Neural progenitor cell (in vitro differentiated cells): ENCODE measurements around the gene IGBP1. TPM values are rescaled to one million over a fixed set of nuclear protein-coding genes. Genes with fewer than 3 reads are reported as not detected.

Experiments used
- DNase-seq: peaks from one replicate; pipeline ENCODE4 v3.0.0-alpha.2; 2016; ENCODE audit warnings: low spot score
- H2AFZ ChIP-seq: fragments of 200-600 bp; sonication (generic); replicated peaks from 2 replicates; pipeline ENCODE4 v1.6.1; 2016; ENCODE audit warnings: antibody characterized with exemption
- H3F3A ChIP-seq: fragments of 200-600 bp; sonication (generic); 2 replicates; pipeline ENCODE4 v1.6.1; 2016; ENCODE audit warnings: antibody characterized with exemption, low read depth
- H3K27ac ChIP-seq: fragments of 200-600 bp; sonication (generic); 2 replicates; pipeline ENCODE4 v1.5.1; 2016; ENCODE audit warnings: mild to moderate bottlenecking
- H3K27me3 ChIP-seq: fragments of 200-600 bp; sonication (generic); 2 replicates; pipeline ENCODE4 v1.6.1; 2016; ENCODE audit warnings: mild to moderate bottlenecking, moderate library complexity
- H3K36me3 ChIP-seq: fragments of 200-600 bp; sonication (generic); 2 replicates; pipeline ENCODE4 v1.5.1; 2016
- H3K4me1 ChIP-seq: fragments of 200-600 bp; sonication (generic); 2 replicates; pipeline ENCODE4 v1.6.1; 2016; ENCODE audit warnings: mixed run types
- H3K4me2 ChIP-seq: fragments of 200-600 bp; sonication (generic); 2 replicates; pipeline ENCODE4 v1.6.1; 2016
- H3K4me3 ChIP-seq: fragments of 200-600 bp; sonication (generic); 2 replicates; pipeline ENCODE4 v1.5.1; 2016
- H3K79me2 ChIP-seq: fragments of 200-600 bp; sonication (generic); 2 replicates; pipeline ENCODE4 v1.6.1; 2016; ENCODE audit warnings: low read depth
- H3K9ac ChIP-seq: fragments of 200-600 bp; sonication (generic); 2 replicates; pipeline ENCODE4 v1.6.1; 2016
- H3K9me3 ChIP-seq: fragments of 200-600 bp; sonication (generic); 2 replicates; pipeline ENCODE4 v1.5.1; 2016; ENCODE audit warnings: low read depth
- H4K20me1 ChIP-seq: fragments of 200-600 bp; sonication (generic); 2 replicates; pipeline ENCODE4 v1.6.1; 2016; ENCODE audit warnings: low read depth
- H3K27ac Mint-ChIP-seq: 3 replicates; pipeline ENCODE4 v1.8.0; 2021; ENCODE audit warnings: mixed read lengths
- H3K27me3 Mint-ChIP-seq: 2 replicates; pipeline ENCODE4 v1.8.0; 2022; ENCODE audit warnings: low read depth, mild to moderate bottlenecking, inconsistent platforms, moderate library complexity, mixed read lengths; ENCODE audit not compliant: insufficient read depth
- H3K36me3 Mint-ChIP-seq: 3 replicates; pipeline ENCODE4 v1.8.0; 2021; ENCODE audit warnings: mixed read lengths
- H3K4me1 Mint-ChIP-seq: 3 replicates; pipeline ENCODE4 v1.8.0; 2021; ENCODE audit warnings: mixed read lengths
- H3K4me3 Mint-ChIP-seq: 3 replicates; pipeline ENCODE4 v1.8.0; 2021; ENCODE audit warnings: mild to moderate bottlenecking, moderate library complexity, mixed read lengths
- H3K9me3 Mint-ChIP-seq: 3 replicates; pipeline ENCODE4 v1.8.0; 2020; ENCODE audit warnings: mixed read lengths
- EZH2 ChIP-seq: fragments of 200-600 bp; sonication (generic); IDR thresholded peaks from 2 replicates; pipeline ENCODE4 v1.6.1; 2017; ENCODE audit warnings: antibody characterized with exemption, mild to moderate bottlenecking, moderate library complexity
- EZH2phosphoT487 ChIP-seq: fragments of 200-600 bp; sonication (generic); IDR thresholded peaks from 2 replicates; pipeline ENCODE4 v1.6.1; 2017; ENCODE audit warnings: antibody characterized with exemption
- total RNA-seq: library from RNA; depleted of rRNA; stranded (reverse); fragments of >200 nt; gene quantifications from 2 replicates; pipeline ENCODE4 v1.2.3, GENCODE V29; 2015; ENCODE audit warnings: low replicate concordance
- TF ChIP-seq, protein P1 (sequence below): fragments of 200-600 bp; sonication (generic); IDR thresholded peaks from 2 replicates; pipeline ENCODE4 v1.5.1; 2017; ENCODE audit warnings: antibody characterized with exemption, mild to moderate bottlenecking

The IGBP1 gene
- total RNA-seq, 1 donor from 2014 or later, result 54.0 TPM

DNA sequence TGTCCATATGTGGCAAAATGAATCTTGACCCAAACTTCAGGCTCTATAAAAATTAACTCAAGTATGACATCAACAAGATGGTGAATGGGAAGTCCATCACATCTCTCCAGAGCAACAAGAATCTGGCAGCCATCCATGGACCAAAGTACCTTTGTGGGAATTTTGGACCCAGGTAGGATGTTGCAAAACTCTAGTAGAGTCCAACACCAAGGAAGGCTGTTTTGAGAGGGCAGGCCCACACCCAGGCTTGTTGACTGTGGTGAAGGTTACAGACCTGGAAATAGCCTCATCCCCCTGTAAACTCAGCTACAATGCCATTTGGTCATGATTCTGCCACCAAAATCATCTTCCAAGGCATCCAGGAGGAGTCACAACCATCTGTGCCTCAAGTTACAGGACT lies 57.0 kb downstream of the IGBP1 start:
- Histone ChIP-seq H3K79me2 (no peaks in the 10 kb centered on the region), H3K4me2 (no peak overlapping the region), H3K36me3 (no peaks in the 10 kb centered on the region), H3K4me1 (no peaks in the 10 kb centered on the region), H3K4me3 (no peak overlapping the region), H3F3A (no peaks in the 10 kb centered on the region), H3K9me3 (no peaks in the 10 kb centered on the region), H3K27ac (no peak overlapping the region), H3K9ac (no peak overlapping the region), H3K27me3 (no peaks in the 10 kb centered on the region), H2AFZ (no peak overlapping the region), H4K20me1 (no peaks in the 10 kb centered on the region)
- H3K27ac Mint-ChIP-seq, result no peak overlapping the region
- H3K4me1 Mint-ChIP-seq, result no peaks in the 10 kb centered on the region
- H3K36me3 Mint-ChIP-seq, result no peaks in the 10 kb centered on the region
- no peak overlapping the region for H3K4me3 Mint-ChIP-seq
- TF ChIP-seq, protein P1, sequence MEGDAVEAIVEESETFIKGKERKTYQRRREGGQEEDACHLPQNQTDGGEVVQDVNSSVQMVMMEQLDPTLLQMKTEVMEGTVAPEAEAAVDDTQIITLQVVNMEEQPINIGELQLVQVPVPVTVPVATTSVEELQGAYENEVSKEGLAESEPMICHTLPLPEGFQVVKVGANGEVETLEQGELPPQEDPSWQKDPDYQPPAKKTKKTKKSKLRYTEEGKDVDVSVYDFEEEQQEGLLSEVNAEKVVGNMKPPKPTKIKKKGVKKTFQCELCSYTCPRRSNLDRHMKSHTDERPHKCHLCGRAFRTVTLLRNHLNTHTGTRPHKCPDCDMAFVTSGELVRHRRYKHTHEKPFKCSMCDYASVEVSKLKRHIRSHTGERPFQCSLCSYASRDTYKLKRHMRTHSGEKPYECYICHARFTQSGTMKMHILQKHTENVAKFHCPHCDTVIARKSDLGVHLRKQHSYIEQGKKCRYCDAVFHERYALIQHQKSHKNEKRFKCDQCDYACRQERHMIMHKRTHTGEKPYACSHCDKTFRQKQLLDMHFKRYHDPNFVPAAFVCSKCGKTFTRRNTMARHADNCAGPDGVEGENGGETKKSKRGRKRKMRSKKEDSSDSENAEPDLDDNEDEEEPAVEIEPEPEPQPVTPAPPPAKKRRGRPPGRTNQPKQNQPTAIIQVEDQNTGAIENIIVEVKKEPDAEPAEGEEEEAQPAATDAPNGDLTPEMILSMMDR, result no peak
- TF ChIP-seq EZH2phosphoT487 (no peak), EZH2 (no peak)
- H3K9me3 Mint-ChIP-seq, result peaks cover 5% of the 10 kb centered on the region
- no peak for DNase-seq
- peaks cover 2% of the 10 kb centered on the region for H3K27me3 Mint-ChIP-seq

DNA sequence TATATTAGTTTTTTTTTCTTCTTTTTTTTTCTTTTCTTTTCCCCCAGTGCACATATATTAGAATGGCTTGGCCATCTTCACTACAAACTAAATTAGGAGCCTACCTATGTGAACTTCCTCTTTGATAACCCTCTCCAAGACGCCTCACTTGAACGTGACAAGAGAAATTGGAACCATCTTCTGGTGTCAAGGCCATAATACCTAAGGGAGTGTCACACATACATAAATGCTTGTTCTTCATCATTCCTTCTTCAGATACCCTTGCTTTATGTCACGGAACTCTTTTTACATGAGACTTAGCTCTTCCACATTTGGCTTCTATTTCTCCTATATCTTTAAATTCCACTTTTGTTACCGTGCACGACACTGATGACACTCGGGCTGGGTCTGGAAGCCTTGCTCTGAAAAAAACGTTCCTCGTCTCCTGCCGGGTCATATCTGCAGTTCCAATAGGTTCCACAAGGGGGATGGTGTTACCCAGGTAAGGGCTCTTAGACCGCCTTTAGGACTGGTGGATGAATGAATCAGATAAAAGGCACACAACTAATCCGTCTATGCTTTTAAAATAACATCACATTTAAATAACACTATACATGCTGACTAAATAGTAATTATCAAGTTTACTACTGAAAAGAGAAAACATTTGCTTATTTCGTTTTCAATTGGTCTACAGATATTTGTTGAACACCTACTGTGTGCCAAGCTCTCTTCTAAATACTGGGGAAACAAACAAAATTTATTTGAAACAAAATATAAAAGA lies 63.9 kb downstream of the IGBP1 start:
- H3K27me3 Mint-ChIP-seq, result peaks cover 2% of the 10 kb centered on the region
- H2AFZ ChIP-seq, result peak overlapping the region; percentile 1
- TF ChIP-seq EZH2, result no peak
- TF ChIP-seq EZH2phosphoT487, result no peak
- TF ChIP-seq, protein P1, result peak; percentile 62
- no peaks in the 10 kb centered on the region for H3K4me1 ChIP-seq
- H3K9me3 Mint-ChIP-seq, result peaks cover 2% of the 10 kb centered on the region
- H3K79me2 ChIP-seq, result no peaks in the 10 kb centered on the region
- no peak overlapping the region for H3K27ac Mint-ChIP-seq
- DNase-seq, result peak; percentile 65
- no peaks in the 10 kb centered on the region for H3K4me1 Mint-ChIP-seq
- H3K27me3 ChIP-seq, result no peaks in the 10 kb centered on the region
- no peaks in the 10 kb centered on the region for H3K36me3 Mint-ChIP-seq
- no peak overlapping the region for H3K4me2 ChIP-seq
- H3K4me3 Mint-ChIP-seq, result no peak overlapping the region
- no peaks in the 10 kb centered on the region for H3K9me3 ChIP-seq
- H3K4me3 ChIP-seq, result no peak overlapping the region
- H4K20me1 ChIP-seq, result no peaks in the 10 kb centered on the region
- no peaks in the 10 kb centered on the region for H3K36me3 ChIP-seq
- no peak overlapping the region for H3K9ac ChIP-seq
- H3K27ac ChIP-seq, result no peak overlapping the region
- H3F3A ChIP-seq, result no peaks in the 10 kb centered on the region

GRCh38 chrX:70201732-70202131 lies 68.5 kb downstream of the IGBP1 start:
- Histone ChIP-seq H3F3A (no peaks in the 10 kb centered on the region), H3K4me1 (no peaks in the 10 kb centered on the region), H3K79me2 (no peaks in the 10 kb centered on the region), H3K27ac (no peak overlapping the region), H3K36me3 (no peaks in the 10 kb centered on the region), H4K20me1 (no peaks in the 10 kb centered on the region), H3K4me3 (no peak overlapping the region), H3K9ac (no peak overlapping the region), H3K9me3 (peaks cover 4% of the 10 kb centered on the region), H3K27me3 (no peaks in the 10 kb centered on the region), H2AFZ (no peak overlapping the region), H3K4me2 (no peak overlapping the region)
- Mint-ChIP-seq H3K27ac (no peak overlapping the region), H3K4me3 (no peak overlapping the region), H3K27me3 (peaks cover 2% of the 10 kb centered on the region), H3K36me3 (no peaks in the 10 kb centered on the region), H3K4me1 (no peaks in the 10 kb centered on the region), H3K9me3 (peaks cover 5% of the 10 kb centered on the region)
- DNase-seq, result no peak
- TF ChIP-seq, protein P1, result no peak
